Fibroblast of the aortic adventitia (primary cell): ENCODE data around the gene MAST3. TPM values are rescaled to one million over a fixed set of nuclear protein-coding genes. Genes with fewer than 3 reads are reported as not detected.

Experiments used
- DNase-seq: peaks from one replicate; pipeline ENCODE4 v3.0.0-alpha.2; 2010; ENCODE audit warnings: low read depth
- H3K4me3 ChIP-seq: 2 replicates; pipeline ENCODE4 v1.5.1; 2011; ENCODE audit warnings: low read depth, mild to moderate bottlenecking, control low read depth, low read length, moderate library complexity
- total RNA-seq: library from RNA; depleted of rRNA; stranded (reverse); fragments of >200 nt; gene quantifications from 2 replicates; pipeline ENCODE4 v1.2.3, GENCODE V29; 2012; ENCODE audit warnings: low replicate concordance
- TF ChIP-seq, protein P1 (sequence below): IDR thresholded peaks from 2 replicates; pipeline ENCODE4 v1.5.1; 2011; ENCODE audit warnings: mild to moderate bottlenecking, low read length, control low read depth, inconsistent platforms; ENCODE audit not compliant: insufficient read depth

The MAST3 gene
- total RNA-seq, 1 donor, result 3.1 TPM

DNA sequence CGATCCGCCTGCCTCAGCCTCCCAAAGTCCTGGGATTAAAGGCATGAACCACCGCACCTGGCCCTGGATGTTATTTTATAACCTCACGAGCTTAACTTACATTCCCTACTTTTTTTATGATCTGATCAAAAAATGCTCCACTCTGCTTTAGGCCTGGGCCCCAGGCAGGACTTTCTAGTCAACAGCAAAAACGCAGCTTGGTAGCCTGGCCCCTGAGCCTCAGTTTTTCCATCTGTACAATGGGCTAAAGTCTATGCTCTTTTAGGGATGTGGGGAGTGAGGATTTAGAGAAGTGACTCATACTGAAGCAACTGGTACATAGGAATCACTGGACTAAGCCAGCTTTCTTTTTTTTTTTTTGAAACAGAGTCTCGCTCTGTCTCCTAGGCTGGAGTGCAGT, 43.5 kb downstream of the MAST3 start:
- DNase-seq, result no peak
- TF ChIP-seq, protein P1, sequence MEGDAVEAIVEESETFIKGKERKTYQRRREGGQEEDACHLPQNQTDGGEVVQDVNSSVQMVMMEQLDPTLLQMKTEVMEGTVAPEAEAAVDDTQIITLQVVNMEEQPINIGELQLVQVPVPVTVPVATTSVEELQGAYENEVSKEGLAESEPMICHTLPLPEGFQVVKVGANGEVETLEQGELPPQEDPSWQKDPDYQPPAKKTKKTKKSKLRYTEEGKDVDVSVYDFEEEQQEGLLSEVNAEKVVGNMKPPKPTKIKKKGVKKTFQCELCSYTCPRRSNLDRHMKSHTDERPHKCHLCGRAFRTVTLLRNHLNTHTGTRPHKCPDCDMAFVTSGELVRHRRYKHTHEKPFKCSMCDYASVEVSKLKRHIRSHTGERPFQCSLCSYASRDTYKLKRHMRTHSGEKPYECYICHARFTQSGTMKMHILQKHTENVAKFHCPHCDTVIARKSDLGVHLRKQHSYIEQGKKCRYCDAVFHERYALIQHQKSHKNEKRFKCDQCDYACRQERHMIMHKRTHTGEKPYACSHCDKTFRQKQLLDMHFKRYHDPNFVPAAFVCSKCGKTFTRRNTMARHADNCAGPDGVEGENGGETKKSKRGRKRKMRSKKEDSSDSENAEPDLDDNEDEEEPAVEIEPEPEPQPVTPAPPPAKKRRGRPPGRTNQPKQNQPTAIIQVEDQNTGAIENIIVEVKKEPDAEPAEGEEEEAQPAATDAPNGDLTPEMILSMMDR, result no peak
- H3K4me3 ChIP-seq, result no peak overlapping the region

DNA sequence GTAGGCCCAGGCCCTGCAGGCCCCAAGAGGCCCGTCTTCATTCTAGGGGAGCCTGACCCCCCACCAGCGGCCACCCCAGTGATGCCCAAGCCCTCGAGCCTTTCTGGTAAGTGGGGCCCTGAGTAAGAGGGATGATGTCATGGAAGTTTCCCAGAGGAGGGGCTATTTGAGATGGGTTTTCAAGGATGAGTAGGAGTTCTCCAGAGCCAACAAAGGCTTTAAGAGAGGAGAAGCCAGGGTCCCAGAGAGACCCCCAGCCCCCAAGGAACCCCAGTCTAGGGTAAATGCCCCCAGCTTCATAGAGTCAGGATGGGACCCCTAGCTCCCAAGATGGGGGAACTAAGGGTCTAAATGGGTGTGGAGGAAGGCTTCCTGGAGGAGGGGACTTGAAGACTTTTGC, 46.3 kb downstream of the MAST3 start:
- DNase-seq, result no peak
- TF ChIP-seq, protein P1, result no peak

DNA sequence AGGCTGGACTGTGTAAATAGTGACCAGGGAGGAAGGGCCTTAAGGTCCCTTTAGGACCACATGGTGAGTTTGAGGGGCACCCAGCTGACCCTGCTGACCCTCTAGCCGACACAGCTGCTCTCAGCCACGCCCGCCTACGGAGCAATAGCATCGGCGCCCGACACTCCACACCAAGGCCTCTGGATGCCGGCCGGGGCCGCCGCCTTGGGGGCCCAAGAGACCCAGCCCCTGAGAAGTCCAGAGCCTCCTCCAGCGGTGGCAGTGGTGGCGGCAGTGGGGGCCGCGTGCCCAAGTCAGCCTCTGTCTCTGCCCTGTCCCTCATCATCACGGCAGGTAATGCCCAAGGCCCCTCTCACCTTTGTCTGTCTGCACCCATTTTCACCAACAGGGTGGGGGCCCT, 46.8 kb downstream of the MAST3 start:
- TF ChIP-seq, protein P1, result no peak

More for the DNA sequence above, 46.3 kb downstream of the MAST3 start:
- no peak overlapping the region for H3K4me3 ChIP-seq

DNA sequence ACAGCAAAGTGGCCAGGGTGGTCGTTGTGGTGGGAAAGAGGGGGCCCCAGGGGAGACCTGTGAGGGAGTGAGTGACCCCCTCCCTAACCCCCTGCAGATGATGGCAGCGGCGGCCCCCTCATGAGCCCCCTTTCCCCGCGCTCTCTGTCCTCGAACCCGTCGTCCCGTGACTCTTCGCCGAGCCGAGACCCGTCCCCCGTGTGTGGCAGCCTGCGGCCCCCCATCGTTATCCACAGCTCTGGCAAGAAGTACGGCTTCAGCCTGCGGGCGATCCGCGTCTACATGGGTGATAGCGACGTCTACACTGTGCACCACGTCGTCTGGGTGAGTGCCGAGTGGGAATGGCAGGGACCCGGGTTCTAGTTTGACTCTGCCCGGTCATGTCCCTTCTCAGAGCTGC, 47.3 kb downstream of the MAST3 start:
- H3K4me3 ChIP-seq, result no peak overlapping the region
- TF ChIP-seq, protein P1, result no peak
- DNase-seq, result no peak

More for the DNA sequence above, 46.8 kb downstream of the MAST3 start:
- no peak for DNase-seq
- H3K4me3 ChIP-seq, result no peak overlapping the region

DNA sequence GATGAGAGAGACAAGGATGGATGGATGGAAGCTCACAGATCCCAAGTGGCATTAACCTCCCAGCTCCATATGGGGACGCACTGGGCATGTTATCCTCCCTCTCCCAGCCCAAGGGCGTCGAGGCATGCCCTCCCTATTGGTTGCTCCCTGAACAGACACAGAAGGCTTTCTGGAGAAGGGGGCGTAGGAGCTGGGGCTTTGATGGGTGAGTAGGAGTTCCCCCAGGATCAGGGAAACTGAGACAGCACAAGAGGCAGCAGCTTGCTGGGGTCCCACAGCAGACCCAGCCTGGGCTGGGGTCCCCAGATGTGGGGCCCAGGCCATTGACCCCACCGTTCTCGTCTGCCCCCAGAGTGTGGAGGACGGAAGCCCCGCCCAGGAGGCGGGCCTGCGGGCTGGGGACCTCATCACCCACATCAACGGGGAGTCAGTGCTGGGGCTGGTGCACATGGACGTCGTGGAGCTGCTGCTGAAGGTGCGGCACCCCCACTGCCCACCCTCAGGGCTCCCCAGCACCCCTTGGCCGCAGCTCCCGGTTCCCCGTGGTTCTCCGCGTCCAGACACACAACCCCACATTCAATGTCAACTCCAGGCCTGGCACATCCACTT, 47.9 kb downstream of the MAST3 start:
- DNase-seq, result no peak
- TF ChIP-seq, protein P1, result no peak
- H3K4me3 ChIP-seq, result no peak overlapping the region

DNA sequence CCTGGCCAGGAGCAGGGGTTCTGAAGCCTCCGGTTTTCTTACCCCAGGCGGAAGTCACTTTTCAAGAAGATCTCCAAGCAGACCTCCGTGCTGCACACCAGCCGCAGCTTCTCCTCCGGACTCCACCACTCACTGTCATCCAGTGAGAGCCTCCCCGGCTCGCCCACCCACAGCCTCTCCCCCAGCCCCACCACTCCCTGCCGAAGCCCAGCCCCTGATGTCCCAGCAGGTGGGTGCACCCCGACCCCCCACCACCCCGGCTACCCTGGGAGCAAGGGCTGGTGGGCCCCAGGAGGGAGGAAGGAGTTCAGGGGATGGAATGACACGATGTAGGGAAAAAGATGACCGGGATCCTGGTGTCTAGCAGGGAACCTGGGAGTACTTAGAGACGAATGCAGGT, 49.8 kb downstream of the MAST3 start:
- no peak overlapping the region for H3K4me3 ChIP-seq
- TF ChIP-seq, protein P1, result no peak

DNA sequence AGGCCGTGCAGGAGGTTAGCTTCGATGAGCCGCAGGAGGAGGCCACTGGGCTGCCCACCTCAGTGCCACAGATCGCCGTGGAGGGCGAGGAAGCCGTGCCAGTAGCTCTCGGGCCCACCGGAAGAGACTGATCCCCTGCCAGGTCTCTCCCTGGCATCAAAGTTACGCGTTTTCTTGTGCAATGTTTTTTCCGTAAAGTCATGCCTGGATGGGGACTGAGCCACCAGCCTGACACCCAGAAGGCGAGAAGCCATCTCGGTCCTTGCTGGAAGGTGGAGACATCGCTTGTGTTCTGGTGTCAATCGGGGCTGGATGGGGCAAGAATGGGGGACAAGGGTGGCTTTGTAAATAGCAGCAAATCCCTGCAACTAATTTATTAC, 52.0 kb downstream of the MAST3 start:
- no peak for DNase-seq
- H3K4me3 ChIP-seq, result no peak overlapping the region
- TF ChIP-seq, protein P1, result no peak

More for the DNA sequence above, 49.8 kb downstream of the MAST3 start:
- DNase-seq, result no peak
